Activated naive CD4-positive, alpha-beta T cell treated with anti-CD3 and anti-CD28 coated beads for 36 hours (primary cell): ENCODE measurements around the gene TMTC2. TPM values are rescaled to one million over a fixed set of nuclear protein-coding genes. Genes with fewer than 3 reads are reported as not detected.

ENCODE experiments used
- CTCF ChIA-PET: fragments of 350-600 bp; sonication (Branson Sonifier 250); formaldehyde crosslinking; loops from one replicate; lab custom pipeline; 2021; ENCODE audit warnings: antibody characterized with exemption; lab: Charles Lee
- DNase-seq: peaks from one replicate; pipeline ENCODE4 v3.0.0-alpha.2; 2020
- H3K27ac Mint-ChIP-seq: one replicate; pipeline ENCODE4 v1.8.0; 2021; ENCODE audit warnings: mild to moderate bottlenecking, mixed read lengths
- H3K27me3 Mint-ChIP-seq: one replicate; pipeline ENCODE4 v1.8.0; 2021; ENCODE audit warnings: low read depth, mixed read lengths
- H3K36me3 Mint-ChIP-seq: one replicate; pipeline ENCODE4 v1.8.0; 2021; ENCODE audit warnings: low read depth, mixed read lengths
- H3K4me1 Mint-ChIP-seq: one replicate; pipeline ENCODE4 v1.8.0; 2021; ENCODE audit warnings: low read depth, mixed read lengths
- H3K4me3 Mint-ChIP-seq: one replicate; pipeline ENCODE4 v1.8.0; 2021; ENCODE audit warnings: mild to moderate bottlenecking, moderate library complexity, mixed read lengths
- H3K9me3 Mint-ChIP-seq: one replicate; pipeline ENCODE4 v1.8.0; 2021; ENCODE audit warnings: mixed read lengths
- intact Hi-C: fragments of 100-400 bp; cut with micrococcal nuclease; formaldehyde crosslinking; loops from one replicate; pipeline ENCODE4 v1.15.1; 2023
- total RNA-seq, 2 experiments: library from RNA; stranded (reverse); gene quantifications; one replicate each; pipeline ENCODE4 v1.2.3, GENCODE V29; 2021

TMTC2 gene
- total RNA-seq, 2 experiments from 2014 or later = 3.1 TPM

DNA sequence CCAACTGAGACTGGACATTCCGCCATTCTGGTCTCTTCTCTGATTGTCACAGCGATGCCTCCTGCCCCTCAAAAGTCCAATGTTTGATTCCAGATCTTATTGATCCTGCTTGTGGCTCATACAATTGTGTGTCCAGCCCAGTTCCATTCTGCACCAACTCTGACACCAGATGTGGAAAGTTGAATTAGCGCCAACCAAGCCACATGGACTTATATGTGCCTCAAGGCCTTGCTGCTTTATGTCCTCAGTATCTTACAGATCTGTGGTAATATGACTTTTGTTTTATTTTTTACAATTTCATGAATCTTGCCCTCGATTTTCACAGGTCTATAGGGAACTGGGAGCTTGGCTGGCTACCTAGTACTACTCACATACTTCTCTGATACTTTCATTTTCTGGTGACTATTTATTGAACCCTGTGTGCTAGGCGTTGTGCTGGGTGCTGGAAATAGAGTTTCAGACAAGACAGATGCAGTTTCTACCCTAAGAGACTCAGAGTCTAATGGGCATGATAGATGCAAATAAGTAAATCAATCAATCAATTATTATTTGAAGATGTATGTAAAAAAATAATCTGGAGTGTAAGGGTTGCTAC is 472.0 kb downstream of the TMTC2 start:
- H3K4me1 Mint-ChIP-seq = peaks cover 3% of the 10 kb centered on the region
- CTCF ChIA-PET = no interaction called here
- no peaks in the 10 kb centered on the region for H3K36me3 Mint-ChIP-seq
- intact Hi-C loops = no loop called here
- peaks cover 3% of the 10 kb centered on the region for H3K27me3 Mint-ChIP-seq
- H3K4me3 Mint-ChIP-seq = no peak overlapping the region
- H3K9me3 Mint-ChIP-seq = no peaks in the 10 kb centered on the region
- H3K27ac Mint-ChIP-seq = no peak overlapping the region
- DNase-seq = no peak

DNA sequence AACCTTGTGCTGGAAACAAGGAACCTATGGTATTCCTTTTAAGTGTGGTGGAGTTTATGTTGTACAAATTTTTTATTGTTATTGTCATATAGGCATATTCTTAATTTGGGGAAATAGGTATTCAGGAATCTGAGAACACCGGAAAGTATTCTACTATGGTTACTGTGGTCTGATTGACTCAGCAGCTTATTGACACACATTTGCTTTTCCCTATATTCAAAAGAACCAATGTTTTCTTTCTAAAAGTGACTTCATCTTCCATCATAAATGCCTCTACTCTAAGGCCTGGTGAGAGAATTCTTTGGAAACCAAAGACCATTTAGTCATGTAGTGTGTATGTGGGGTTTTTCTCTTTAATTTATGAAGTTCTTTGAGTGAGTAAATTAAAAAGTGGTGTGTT is 474.8 kb downstream of the TMTC2 start:
- H3K9me3 Mint-ChIP-seq = no peaks in the 10 kb centered on the region
- peaks cover 3% of the 10 kb centered on the region for H3K4me1 Mint-ChIP-seq
- H3K27ac Mint-ChIP-seq = no peak overlapping the region
- no peak for DNase-seq
- no peaks in the 10 kb centered on the region for H3K36me3 Mint-ChIP-seq
- H3K4me3 Mint-ChIP-seq = no peak overlapping the region
- intact Hi-C loops = no loop called here
- CTCF ChIA-PET = no interaction called here
- peaks cover 3% of the 10 kb centered on the region for H3K27me3 Mint-ChIP-seq

DNA sequence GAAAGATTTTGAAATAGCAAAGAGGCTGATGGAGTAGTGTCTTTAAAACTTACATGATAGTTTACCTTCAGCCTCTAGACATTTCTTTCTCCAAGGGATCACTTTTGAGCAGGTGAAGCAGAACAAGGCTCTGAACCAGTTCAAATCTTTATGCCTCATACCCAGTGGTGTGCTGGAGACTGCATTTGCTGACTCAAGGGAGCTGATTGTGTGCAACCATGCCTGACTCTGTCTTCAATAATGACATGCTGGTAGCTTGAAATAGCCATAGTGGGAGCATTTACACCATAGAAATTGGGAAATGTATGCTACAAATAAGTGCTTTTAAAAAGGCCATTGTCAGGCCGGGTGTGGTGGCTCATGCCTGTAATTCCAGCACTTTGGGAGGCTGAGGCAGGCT is 482.0 kb downstream of the TMTC2 start:
- H3K9me3 Mint-ChIP-seq = no peaks in the 10 kb centered on the region
- intact Hi-C loops = no loop called here
- H3K4me3 Mint-ChIP-seq = no peak overlapping the region
- peaks cover 3% of the 10 kb centered on the region for H3K27me3 Mint-ChIP-seq
- H3K4me1 Mint-ChIP-seq = no peaks in the 10 kb centered on the region
- H3K27ac Mint-ChIP-seq = no peak overlapping the region
- H3K36me3 Mint-ChIP-seq = no peaks in the 10 kb centered on the region
- DNase-seq = no peak
- CTCF ChIA-PET = no interaction called here

DNA sequence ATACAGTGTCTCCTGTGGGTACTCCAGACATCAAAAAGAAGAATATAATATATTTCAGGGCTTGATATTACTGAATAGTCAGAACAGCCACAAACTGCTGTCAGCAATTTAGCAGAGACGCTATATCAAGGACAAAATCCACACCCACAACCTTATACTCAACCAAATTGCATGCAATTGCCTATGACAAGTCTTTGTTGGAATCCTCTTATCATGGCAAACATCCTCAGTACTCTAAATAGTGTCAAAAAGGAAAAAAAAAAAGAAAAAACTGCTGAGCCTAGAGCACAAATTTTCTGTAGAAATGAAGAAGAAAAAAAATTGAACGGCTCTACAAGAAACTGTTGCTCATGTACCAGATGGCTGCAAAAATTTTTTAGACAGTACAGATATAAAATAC is 485.7 kb downstream of the TMTC2 start:
- CTCF ChIA-PET = no interaction called here
- intact Hi-C loops = no loop called here
- Mint-ChIP-seq H3K4me3 (no peak overlapping the region), H3K27me3 (no peaks in the 10 kb centered on the region), H3K36me3 (no peaks in the 10 kb centered on the region), H3K9me3 (no peaks in the 10 kb centered on the region), H3K4me1 (no peaks in the 10 kb centered on the region), H3K27ac (no peak overlapping the region)
- DNase-seq = no peak

DNA sequence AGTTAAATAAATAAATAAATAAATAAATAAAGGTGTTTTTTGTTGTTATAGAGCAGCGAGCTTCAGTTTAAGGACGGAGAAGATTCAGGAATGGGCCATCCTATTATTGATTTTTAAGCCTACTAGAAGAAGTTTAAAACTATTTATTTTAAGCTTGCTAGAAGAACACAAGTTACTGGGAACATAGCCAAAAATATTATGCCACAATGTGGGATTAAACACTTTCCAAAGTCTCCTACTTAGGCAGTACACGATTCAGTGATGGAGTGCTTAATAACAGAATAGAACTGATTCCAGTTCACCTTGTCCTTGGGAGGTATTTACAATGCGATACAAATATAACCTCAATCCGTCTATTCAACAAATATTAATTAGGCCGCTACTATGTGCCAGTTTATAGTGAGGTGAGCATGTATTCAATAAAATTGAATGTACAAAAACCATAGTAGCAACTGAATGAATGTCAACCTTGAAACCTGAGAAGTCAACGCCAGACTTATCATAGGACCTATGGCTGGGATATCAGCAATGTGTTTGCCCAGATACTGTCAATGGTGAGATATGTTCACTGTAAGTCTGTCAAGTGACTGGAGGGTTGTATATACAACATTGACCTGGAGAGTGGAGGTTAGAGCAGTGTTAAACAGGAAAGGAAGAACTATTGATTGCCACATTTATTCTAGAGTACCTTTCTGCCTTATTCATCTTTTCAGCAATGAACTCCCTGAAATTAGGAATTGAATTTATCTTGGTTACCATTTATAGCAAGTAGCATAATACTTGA is 486.4 kb downstream of the TMTC2 start:
- no peak for DNase-seq
- no peak overlapping the region for H3K27ac Mint-ChIP-seq
- intact Hi-C loops = no loop called here
- H3K4me1 Mint-ChIP-seq = no peaks in the 10 kb centered on the region
- H3K9me3 Mint-ChIP-seq = no peaks in the 10 kb centered on the region
- no peaks in the 10 kb centered on the region for H3K36me3 Mint-ChIP-seq
- CTCF ChIA-PET = no interaction called here
- no peaks in the 10 kb centered on the region for H3K27me3 Mint-ChIP-seq
- H3K4me3 Mint-ChIP-seq = no peak overlapping the region

GRCh38 chr12:83179999-83180398 is 493.3 kb downstream of the TMTC2 start:
- H3K27ac Mint-ChIP-seq = no peak overlapping the region

DNA sequence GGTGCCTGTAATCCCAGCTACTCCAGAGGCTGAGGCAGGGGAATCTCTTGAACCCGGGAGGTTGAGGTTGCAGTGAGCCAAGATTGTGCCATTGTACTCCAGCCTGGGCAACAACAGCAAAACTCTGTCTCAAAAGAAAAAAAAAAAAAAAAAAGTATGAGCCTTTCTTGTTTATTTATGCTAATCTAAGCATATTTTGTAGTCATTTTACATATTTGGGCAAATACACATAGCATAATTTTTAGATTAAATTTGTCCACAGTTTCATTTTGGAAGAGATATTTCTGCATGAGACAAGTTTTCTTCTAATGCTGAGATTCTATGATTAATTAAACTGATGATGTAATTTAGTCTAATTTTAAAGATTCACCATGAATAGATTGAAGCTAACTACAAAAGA is 494.4 kb downstream of the TMTC2 start:
- Mint-ChIP-seq H3K27ac (no peak overlapping the region), H3K9me3 (no peaks in the 10 kb centered on the region), H3K27me3 (no peaks in the 10 kb centered on the region), H3K36me3 (no peaks in the 10 kb centered on the region), H3K4me3 (no peak overlapping the region), H3K4me1 (no peaks in the 10 kb centered on the region)
- CTCF ChIA-PET = interaction anchor here (0.6 to 0.7 kb wide), 2 partner anchors 61 to 297 kb away, joined by 4 to 6 read pairs; no protein-coding TSS in a partner anchor
- intact Hi-C loops = no loop called here
- no peak for DNase-seq

More at GRCh38 chr12:83179999-83180398, 493.3 kb downstream of the TMTC2 start:
- CTCF ChIA-PET = interaction anchor here (0.6 kb wide), 1 partner anchor 309 kb away, joined by 4 read pairs; no protein-coding TSS in a partner anchor
- DNase-seq = no peak
- no peaks in the 10 kb centered on the region for H3K36me3 Mint-ChIP-seq
- no peaks in the 10 kb centered on the region for H3K27me3 Mint-ChIP-seq
- H3K9me3 Mint-ChIP-seq = no peaks in the 10 kb centered on the region
- H3K4me3 Mint-ChIP-seq = no peak overlapping the region
- H3K4me1 Mint-ChIP-seq = no peaks in the 10 kb centered on the region
- intact Hi-C loops = no loop called here

DNA sequence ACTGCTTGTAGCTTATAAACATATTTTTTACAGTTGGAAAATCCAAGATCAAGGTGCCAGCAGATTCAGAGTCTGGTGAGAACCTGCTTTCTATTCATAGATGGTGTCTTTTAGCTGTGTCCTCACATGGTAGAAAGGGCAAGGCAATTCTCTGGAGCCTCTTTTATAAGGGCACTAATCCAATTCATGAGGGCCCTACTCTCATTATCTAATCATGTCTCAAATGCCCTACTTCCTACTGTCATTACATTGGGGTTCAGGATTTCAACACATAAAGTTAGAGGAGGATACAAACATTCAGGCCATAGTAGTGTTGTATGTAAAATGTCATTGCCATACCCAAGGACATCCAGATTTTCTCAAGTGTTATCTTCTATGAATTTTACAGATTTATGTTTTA is 496.4 kb downstream of the TMTC2 start:
- no peaks in the 10 kb centered on the region for H3K9me3 Mint-ChIP-seq
- no peaks in the 10 kb centered on the region for H3K27me3 Mint-ChIP-seq
- no peaks in the 10 kb centered on the region for H3K36me3 Mint-ChIP-seq
- CTCF ChIA-PET = no interaction called here
- no peak overlapping the region for H3K27ac Mint-ChIP-seq
- DNase-seq = no peak
- no peak overlapping the region for H3K4me3 Mint-ChIP-seq
- intact Hi-C loops = no loop called here
- H3K4me1 Mint-ChIP-seq = no peaks in the 10 kb centered on the region
